Epithelial cell of proximal tubule (primary cell): ENCODE measurements around the gene HTR3B. TPM values are rescaled to one million over a fixed set of nuclear protein-coding genes. Genes with fewer than 3 reads are reported as not detected.
"Not testable (repeated sequence)": the region's sequence is repeated elsewhere in the genome, so short reads cannot be mapped to it uniquely, and the experiment has no call there.

Experiments used
- DNase-seq: peaks from one replicate; pipeline ENCODE4 v3.0.0-alpha.2; 2011; ENCODE audit warnings: low read depth
- H3K4me3 ChIP-seq: 2 replicates; pipeline ENCODE4 v1.5.1; 2011; ENCODE audit warnings: low read depth, mild to moderate bottlenecking, low read length
- total RNA-seq: library from RNA; depleted of rRNA; stranded (reverse); fragments of >200 nt; gene quantifications from 2 replicates; pipeline ENCODE4 v1.2.3, GENCODE V29; 2015
- TF ChIP-seq, protein P1 (sequence below): conservative IDR thresholded peaks from 2 replicates; pipeline ENCODE4 v1.5.1; 2012; ENCODE audit warnings: low read depth, mild to moderate bottlenecking, low read length

Gene HTR3B
- total RNA-seq, 1 donor from 2014 or later = not detected

DNA sequence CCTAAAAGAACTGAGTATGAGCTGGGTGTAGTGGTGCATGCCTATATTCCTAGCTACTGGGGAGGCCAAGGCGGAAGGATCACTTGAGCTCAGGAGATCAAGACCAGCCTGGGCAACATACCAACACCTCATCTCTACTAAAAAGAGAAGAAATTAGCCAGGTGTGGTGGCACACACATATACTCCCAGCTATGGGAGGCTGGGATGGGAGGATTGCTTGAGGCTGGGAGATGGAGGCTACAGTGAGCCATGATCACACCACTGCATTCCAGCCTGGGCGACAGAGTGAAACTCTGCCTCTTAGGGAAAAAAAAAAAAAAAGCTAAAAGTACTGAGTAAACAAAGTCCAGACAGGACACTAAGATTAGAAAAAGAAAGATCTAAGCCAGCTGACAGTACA is 3.5 kb upstream of the HTR3B start:
- DNase-seq = no peak

DNA sequence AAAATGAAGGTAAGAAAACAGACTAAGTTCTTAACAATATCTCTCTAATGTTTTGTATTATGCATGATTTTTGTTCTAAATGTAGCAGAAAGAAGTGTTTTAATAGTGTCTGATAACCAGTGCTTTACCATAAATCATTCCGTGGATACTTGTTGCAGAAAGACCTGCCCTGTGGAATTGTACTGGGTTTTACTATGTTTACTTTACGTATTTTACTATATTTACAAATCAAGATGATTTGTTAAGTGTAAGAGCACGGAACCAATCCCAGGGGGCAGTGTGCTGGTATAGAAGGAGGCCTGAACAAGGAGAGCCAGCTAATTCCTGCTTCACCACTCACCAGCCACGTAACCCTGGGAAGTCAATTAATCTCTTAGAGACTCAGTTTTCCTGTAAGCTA is 1.4 kb downstream of the HTR3B start:
- DNase-seq = no peak
- TF ChIP-seq, protein P1, sequence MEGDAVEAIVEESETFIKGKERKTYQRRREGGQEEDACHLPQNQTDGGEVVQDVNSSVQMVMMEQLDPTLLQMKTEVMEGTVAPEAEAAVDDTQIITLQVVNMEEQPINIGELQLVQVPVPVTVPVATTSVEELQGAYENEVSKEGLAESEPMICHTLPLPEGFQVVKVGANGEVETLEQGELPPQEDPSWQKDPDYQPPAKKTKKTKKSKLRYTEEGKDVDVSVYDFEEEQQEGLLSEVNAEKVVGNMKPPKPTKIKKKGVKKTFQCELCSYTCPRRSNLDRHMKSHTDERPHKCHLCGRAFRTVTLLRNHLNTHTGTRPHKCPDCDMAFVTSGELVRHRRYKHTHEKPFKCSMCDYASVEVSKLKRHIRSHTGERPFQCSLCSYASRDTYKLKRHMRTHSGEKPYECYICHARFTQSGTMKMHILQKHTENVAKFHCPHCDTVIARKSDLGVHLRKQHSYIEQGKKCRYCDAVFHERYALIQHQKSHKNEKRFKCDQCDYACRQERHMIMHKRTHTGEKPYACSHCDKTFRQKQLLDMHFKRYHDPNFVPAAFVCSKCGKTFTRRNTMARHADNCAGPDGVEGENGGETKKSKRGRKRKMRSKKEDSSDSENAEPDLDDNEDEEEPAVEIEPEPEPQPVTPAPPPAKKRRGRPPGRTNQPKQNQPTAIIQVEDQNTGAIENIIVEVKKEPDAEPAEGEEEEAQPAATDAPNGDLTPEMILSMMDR = peak; percentile 33
- no peak overlapping the region for H3K4me3 ChIP-seq

More for the DNA sequence above, 3.5 kb upstream of the HTR3B start:
- no peak overlapping the region for H3K4me3 ChIP-seq
- TF ChIP-seq, protein P1 = no peak

DNA sequence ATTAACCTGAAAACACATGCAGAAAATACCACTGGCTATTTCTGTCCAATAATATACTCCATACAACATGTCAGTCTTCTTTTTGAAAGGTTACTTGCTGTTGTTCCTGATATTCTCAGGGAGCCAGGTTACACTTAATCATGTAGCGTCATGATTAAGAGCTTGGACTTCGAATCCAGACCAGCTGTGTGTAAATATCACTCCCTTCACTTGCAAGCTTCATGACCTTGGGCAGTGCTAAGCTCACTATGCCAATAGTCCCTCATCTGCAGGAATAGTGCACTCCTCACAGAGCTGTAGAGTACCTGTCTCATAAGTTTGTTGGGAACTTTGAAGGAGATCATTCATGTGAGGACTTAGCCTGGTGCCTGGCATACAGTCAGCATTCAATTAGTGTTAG is 1.9 kb downstream of the HTR3B start:
- no peak for DNase-seq
- TF ChIP-seq, protein P1 = no peak
- H3K4me3 ChIP-seq = no peak overlapping the region

DNA sequence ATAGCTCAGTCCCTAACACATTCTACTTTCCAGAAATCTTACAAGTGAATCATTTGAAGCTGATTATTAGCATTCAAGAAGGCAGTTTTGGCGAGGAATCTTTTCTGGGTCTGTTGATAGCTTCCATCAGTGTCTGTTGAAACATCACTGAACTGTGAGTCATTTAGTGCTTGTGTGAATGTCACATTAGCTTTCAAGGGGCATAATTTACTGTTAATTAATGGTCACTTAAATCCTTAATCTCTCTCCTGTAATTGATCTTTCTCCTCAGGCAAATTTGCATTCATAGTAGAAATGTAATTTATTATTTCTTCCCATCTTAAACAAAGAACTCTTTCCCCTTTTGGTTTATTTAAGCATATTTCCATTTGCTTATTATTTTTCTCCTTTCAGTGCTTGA is 2.6 kb downstream of the HTR3B start:
- no peak overlapping the region for H3K4me3 ChIP-seq
- DNase-seq = no peak
- TF ChIP-seq, protein P1 = no peak

DNA sequence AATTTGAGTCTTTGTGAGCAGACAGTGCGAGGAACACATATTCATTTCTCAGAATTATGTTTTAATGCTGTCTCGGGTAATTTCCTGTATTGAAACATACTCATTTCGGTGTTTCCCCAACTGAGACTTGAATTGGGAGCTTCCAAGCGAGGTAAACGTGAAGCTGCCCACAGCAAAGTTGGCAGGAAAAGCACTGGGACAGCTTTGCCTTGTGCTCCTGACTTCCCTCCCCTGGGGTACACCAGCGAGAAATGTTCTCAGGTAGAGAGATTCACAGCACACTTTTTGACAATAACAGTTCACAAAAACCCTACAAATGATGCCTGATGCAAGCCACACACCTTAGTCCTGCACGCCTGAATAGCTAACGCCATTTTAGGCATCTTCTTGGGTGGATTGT is 3.1 kb downstream of the HTR3B start:
- no peak for DNase-seq
- TF ChIP-seq, protein P1 = no peak

DNA sequence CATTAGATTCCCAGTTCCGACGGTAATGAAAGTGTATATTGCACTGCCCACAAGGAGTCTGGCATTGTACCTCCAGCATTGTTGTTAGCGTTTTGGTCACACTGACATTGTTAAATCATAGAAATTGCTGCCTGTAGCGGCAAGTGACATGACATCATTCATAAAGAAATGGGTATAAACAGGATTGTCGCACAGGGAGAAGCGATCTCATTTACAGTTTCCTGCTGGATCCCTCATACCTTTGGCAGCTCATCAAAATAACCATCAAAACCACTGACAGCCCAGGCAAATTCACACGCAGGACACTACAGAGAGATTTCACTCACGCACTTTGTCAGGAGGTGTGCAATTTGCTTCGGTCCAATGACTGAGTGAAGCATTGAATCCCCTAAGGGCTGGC is 3.5 kb downstream of the HTR3B start:
- TF ChIP-seq, protein P1 = no peak
- no peak overlapping the region for H3K4me3 ChIP-seq
- no peak for DNase-seq

More for the DNA sequence above, 3.1 kb downstream of the HTR3B start:
- H3K4me3 ChIP-seq = no peak overlapping the region

DNA sequence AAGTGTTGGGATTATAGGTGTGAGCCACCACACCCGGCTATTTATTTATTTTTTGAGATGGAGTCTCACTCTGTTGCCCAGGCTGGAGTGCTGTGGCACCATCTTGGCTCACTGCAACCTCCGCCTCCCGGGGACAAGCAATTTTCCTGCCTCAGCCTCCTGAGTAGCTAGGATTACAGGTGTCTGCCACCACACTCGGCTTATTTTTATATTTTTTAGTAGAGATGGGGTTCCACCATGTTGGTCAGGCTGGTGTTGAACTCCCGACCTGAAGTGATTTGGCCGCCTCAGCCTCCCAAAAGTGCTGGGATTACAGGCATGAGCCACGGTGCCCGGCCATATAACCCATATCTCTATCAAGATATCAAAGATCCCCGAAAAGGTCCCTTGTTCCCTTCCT is 6.9 kb downstream of the HTR3B start:
- H3K4me3 ChIP-seq, DNase-seq: not testable (repeated sequence)

DNA sequence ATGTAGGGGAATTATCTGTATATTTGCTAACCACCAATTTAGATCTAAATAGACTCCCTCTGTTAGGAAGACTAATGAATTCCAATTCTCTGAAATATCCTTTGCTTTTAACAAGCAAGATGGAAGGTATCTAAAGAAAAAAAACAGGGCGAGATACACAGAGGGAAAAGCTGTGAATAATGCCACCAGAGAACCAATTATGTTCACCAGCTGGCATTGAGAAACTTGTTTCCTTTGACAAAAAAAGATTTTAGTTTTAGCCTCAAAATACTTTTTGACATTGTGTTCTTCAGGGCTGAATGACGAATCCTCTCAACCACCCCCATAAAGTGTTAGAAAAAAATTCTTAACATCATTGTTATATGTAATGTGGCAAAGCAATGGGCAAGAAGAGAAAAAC is 19.0 kb downstream of the HTR3B start:
- DNase-seq = no peak
- TF ChIP-seq, protein P1 = no peak
- no peak overlapping the region for H3K4me3 ChIP-seq
